Dedifferentiated amniotic fluid mesenchymal stem cell (primary cell): ENCODE measurements around the gene BAIAP2.
"Not testable (repeated sequence)": the region's sequence is repeated elsewhere in the genome, so short reads cannot be mapped to it uniquely, and the experiment has no call there.

Experiments
- DNase-seq: peaks from one replicate; pipeline ENCODE4 v3.0.0-alpha.2; 2016; ENCODE audit errors: extremely low spot score

The BAIAP2 gene

DNA sequence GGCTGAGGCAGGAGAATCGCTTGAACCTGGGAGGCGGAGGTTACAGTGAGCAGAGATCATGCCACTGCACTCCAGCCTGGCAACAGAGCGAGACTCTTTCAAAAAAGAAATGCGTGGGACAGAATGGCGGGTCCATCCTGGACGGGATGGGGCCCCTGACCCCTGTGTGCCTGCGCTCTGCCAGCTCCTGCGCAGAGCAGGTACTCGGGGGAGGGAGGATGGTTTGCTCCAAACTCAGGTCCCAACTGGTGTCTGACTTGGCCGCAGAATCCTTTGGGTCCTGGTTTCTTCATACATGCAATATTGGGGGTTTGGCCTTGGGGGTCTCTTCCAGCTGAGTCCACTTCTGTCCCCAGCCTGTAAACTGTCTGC, 33.0 kb upstream of the BAIAP2 start:
- DNase-seq, result no peak

DNA sequence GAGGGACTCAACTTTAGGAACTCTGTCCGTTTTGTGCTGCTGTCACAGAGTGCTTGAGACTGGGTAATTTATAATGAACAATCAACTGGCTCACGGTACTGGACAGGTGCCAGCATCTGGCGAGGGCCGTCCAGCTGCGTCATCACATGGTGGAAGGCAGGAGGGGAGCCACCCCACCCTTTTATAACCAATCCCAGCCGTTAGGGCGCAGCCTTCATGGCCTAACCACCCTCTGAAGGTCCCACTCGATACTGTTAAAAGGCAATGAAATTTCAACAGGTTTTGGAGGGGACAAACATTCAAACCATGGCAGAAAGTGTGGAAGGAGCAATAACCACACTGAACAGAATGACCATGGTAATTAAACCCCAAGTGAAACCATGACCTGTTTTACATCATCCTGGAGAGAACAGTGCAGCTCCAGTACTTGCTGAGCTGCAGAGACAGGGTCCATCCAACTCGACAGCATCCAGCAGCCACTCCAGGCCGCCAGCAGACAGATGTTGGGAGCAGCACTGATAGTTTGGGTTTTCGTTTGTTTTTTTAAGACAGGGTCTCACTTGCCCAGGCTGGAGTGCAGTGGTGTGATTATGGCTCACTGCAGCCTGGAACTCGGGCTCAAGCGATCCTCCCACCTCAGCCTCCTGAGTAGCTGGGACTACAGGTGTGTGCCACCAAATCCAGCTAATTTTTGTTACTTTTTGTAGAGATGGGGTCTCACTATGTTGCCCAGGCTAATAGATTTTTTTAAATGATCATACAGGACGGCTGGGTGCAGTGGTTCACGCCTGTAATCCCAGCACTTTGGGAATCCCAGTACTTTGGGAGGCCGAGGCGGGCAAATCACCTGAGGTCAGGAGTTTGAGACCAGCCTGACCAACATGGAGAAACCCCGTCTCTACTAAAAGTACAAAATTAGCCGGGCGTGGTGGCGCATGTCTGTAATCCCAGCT, 32.3 kb upstream of the BAIAP2 start:
- DNase-seq, result no peak

DNA sequence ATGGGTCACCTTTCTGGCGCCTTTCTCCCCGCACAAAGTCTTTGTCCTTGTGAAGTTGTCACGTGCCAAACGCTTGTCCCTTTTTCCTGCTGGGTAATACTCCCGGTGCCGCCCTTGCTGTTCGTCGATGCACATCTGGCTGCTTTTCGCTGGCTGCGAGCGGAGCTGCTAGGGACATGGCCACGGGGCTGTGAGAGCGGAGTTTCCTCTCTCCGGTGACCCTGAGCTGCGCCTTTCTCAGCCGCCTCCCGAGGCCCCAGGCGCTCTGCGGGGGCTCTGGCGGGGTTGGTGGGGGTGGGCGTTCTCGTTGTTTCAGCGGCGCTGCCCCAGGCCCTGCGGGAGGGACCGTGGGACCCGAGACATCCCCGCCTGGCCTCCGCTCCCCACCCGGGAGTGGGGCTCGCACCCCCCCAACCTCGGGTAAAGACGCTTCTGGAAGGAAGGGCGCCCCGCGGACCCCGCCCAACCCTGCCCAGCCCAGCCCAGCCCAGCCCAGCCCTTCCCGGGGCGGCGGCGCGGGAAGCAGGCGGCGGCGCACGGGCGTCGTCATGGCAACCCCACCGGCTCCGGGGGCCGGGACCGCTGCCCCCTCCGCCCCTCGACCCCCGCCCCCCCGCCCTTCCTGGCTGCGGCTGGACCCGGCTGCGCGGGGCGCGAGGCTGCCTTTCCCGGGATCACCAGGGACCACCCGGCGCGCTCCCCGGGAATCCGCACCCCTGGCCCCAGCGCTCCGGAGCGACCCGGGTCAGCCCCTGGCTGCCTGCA, 31.1 kb upstream of the BAIAP2 start:
- no peak for DNase-seq

DNA sequence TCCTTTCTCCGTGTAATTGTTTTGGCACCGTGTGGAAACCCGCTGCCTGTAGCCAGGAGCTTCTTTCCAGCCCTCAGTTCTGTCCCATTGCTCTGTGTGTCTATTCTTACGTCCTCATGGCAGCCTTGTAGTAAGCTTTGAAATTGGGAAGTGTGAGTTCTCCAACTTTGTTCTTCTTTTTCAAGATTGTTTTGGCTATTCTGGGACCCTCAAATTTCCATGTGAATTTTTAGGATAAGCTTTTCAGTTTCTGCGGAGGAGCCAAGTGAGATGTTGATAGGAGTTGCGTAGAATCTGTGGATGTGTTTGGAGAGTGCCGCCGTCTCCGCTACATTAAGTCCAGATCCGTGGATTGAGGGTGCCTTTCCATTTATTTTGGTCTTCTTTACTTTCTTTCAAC, 28.1 kb upstream of the BAIAP2 start:
- no peak for DNase-seq

DNA sequence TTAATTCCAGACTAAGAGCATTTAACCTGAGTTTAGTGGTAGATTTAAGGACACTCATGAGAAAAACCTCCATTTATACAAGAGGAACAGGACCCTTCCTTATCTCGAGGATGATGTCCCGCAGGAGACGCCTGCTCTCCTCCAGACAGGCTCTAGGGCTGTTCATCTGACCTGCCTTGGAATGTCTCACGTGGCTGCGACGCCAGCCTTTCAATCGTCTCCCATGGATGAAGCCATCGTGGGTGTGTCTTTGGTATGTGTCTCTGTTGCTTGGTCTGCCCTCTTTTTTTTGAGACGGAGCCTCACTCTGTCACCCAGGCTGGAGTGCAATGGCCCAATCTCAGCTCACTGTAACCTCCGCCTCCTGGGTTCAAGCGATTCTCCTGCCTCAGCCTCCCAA, 26.8 kb upstream of the BAIAP2 start:
- DNase-seq, result no peak

DNA sequence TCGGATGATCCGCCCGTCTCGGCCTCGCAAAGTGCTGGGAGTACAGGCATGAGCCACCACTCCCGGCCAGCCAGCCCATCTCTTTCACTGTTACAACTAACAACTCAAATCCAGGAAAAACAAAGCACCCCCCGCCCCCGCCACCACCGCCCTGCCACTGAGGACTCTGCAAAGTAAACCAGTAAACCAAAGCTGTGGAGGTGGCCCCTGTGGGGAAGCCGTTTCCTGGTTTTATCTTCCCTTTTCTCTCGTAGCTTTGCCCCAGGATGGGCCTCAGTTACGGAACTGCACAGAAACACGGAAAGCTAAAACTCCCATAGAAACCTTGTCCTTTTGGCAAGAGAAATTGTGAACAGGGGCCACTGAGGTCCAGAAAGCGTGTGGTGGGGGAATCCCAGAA, 25.8 kb upstream of the BAIAP2 start:
- no peak for DNase-seq

DNA sequence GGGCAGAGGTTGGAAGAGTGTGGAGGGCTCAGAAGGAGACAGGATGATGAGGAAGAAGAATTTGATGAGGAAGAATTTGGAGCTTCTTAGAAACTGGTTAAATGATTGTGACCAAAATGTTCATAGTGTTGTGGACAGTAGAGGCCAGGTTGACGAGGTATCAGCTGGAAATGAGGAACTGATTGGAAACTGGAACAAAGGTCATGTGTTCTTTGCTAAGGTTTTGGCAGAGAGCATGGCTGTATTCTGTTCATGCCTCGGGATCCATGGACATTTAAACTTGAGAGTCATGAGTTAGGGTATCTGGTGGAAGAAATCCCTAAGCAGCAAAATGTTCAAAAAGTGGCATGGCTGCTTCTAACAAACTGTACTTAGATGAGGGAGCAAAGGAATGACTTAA, 24.0 kb upstream of the BAIAP2 start:
- no peak for DNase-seq

DNA sequence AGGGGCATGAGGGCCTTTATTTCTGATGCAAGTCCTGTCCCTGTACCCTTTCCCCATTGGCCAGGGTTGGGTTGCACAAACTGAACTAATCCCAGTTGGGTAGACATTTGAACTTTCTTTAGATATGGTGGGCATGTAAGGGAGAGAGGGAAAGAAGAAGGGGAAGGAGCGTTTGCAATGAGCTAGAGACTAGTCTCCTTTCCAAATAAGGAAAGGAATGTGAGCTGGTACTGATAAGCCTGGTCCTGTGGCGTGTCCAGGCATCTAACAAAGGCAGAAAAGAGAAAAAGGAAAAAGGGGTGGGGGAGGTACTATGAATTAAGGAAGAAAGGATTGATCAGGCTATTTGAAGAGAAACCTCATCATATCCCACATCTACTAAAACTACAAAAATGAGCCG, 23.0 kb upstream of the BAIAP2 start:
- no peak for DNase-seq

DNA sequence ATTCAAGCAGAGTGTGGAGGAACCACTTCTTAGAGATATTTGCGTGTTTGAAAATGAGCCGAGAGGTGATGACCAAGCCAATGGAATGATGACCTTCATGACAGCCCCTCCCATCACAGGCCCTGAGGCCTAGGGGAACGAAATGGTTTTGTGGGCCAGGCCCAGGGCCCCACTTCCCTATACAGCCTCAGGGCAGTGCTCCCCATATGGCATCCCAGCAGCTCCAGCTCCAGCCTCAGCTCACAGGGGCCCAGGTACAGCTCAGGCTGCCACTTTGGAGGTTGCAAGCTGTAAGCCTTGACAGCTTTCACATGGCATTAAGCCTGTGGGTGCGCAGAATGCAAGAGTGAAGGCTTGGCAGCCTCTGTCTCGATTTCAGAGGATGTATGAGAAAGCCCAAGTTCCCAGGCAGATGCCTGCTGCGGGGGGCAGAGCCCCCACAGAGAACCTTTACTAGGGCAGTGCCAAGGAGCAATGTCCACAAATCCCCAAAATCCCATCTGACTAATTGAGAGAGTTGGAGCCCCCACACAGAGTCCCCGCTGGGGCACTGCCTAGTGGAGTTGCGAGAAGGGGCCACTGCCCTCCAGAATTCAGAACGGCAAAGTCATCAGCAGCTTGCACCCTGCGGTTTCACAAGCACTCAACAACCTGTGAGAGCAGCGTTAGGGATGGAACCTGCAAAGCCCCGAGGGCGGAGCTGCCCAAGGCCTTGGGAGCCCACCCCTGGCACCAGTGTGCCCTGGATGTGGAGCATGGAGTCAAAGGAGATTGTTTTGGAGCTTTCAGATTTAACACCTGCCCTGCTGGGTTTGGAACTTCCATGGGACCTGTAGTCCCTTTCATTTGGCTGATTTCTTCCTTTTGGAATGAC, 22.1 kb upstream of the BAIAP2 start:
- no peak for DNase-seq

DNA sequence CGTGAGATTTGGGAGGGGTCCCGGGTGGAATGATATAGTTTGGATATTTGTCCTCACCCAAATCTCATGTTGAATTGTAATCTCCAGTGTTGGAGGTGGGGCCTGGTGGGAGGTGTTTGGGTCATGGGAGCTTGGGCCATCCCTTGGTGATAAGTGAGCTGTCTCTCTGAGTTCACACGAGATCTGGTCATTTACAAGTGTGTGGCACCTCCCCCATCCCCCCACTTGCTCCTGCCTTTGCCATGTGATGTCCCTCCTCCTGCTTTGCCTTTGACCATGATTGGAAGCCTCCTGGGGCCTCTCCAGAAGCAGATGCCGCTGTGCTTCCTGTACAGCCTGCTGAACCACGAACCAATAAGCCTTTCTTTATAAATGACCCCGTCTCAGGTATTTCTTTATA, 21.3 kb upstream of the BAIAP2 start:
- DNase-seq, result no peak

DNA sequence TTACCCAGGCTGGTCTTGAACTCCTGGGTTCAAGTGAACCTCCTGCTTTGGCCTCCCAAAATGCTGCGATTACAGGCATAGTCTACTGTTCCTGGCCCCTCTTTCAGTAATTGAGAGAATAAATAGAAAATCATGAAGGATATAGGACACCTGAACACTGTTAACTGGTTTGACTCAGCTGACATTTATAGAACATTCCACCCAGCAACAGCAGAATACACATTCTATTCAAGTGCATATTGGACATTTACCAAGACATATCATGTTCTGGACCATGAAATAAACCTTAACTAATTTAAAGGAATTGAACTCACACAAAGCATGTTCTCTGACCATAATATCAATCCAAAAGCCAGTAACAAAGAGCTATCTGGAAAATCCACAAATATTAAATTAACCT, 19.8 kb upstream of the BAIAP2 start:
- no peak for DNase-seq

DNA sequence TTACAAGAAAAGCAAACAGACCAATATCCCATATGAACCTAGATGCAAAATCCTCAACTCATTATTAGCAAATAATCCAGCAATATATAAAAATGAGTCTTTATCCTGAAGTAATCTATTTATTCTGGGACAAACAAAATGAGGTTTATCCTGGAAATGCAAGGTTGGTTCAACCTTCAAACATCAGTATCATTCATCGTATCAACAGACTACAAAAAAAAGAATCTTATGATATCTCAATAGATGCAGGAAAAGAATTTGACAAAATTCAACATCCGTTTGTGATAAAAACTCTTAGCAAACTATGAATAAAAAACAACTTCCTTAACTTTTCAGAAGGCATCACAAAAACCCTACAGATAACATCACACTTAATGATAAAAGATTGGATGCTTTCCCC, 18.4 kb upstream of the BAIAP2 start:
- DNase-seq, result no peak

DNA sequence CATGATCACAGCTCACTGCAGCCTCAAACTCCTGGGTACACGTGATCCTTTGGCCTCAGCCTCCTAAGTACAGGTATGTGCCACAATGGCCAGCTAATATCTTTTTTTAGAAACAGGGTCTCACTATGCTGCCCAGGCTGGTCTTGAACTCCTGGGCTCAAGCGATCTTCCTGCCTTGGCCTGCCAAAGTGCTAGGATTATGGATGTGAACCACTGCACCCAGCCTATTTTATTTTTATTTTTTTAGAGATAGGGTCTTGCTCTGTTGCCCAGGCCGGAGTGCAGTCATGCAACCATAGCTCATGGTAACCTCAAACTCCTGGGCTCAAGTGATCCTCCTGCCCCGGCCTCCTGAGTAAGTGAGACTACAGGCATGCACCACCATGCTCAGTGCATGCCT, 17.6 kb upstream of the BAIAP2 start:
- not testable (repeated sequence) for DNase-seq

DNA sequence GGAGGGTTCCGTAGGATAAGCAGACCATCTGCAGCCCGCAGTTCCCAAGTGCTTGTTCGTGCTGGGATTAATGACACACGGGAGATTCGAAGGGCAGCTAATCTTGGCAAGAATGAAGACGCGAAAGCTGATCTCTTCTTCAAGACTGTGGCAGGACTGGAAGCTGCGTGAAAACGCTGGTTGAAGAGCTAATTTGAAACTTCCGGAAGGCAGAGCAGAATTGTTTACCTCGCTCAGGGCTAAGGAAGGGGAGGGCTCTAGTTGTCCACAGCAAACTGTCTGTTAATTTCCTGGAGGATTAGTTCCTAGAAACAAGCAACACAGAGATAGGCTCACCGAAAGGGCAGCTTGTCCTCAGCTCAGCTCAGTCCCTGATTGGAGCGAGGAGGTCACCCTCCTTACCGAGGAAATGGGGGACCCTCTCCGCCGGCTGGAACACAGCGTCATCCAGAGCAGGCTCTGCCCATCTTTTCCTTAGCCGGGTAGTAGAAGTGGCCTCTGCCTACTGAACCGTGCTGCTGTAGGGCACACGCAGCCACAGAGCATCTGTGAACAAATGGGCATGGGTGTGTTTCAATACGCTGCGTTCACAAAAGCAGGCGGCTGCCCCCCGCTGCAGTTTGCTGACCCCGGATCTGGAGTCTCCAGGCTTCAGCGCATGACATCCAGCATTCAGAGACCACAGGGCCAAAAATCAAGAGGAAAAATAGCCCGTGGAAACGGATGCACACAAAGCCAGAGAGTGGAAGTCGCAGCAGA, 16.7 kb upstream of the BAIAP2 start:
- peak; percentile 24 for DNase-seq

DNA sequence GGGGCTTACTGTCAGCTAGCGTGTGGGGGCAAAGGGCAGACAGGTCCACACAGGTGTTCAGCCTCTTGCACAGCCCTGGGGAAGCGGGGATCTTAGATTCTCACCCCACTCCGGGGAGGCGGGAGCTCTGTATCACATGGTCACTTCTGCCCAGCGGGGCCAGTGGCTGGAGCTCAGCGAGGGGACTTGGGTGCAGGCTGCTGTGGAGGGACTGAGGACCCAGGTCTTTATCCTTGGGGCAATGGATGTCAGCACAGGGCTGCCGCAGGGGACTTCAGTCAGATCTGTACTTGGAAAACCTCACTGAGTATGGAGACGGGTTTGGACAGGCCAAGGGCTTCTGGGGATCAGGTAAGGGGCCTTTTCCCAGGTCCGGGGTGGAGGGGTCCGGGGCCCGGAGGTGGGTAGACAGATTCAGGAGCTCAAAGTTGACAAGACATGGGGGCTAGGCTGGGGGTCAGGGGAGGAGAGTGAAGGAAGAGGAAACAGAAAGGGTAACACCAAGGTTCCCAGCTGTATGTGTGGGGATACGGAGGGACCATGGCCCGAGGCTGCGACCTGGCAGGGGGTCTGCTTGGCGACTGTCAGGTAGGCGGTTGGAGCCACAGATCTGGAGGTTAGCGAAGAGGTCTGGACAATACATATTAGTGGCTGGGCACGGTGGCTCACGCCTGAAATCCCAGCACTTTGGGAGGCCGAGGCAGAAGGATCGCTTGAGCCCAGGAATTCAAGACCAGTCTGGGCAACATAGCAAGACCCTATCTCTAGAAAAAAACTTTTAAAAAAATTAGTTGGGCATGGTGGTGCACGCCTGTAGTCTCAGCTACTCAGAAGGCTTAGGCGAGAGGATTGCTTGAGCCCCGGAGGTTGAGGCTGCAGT, 15.1 kb upstream of the BAIAP2 start:
- DNase-seq, result no peak

DNA sequence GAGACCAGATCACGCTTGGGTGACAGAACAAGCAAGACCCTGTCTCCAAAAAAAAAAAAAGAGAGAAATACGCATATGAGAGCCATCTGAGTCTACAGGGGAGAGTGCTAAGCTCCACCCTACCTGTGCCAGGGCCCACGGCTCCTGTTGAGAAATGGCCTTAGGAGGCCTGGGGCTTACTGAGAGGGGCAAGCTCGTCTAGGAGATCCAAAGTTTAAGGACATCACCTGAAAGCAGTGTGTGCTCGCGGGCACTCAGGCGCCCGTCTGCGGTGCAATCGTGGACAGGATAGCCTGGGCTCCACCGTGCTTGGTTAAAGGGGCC, 14.5 kb upstream of the BAIAP2 start:
- no peak for DNase-seq

DNA sequence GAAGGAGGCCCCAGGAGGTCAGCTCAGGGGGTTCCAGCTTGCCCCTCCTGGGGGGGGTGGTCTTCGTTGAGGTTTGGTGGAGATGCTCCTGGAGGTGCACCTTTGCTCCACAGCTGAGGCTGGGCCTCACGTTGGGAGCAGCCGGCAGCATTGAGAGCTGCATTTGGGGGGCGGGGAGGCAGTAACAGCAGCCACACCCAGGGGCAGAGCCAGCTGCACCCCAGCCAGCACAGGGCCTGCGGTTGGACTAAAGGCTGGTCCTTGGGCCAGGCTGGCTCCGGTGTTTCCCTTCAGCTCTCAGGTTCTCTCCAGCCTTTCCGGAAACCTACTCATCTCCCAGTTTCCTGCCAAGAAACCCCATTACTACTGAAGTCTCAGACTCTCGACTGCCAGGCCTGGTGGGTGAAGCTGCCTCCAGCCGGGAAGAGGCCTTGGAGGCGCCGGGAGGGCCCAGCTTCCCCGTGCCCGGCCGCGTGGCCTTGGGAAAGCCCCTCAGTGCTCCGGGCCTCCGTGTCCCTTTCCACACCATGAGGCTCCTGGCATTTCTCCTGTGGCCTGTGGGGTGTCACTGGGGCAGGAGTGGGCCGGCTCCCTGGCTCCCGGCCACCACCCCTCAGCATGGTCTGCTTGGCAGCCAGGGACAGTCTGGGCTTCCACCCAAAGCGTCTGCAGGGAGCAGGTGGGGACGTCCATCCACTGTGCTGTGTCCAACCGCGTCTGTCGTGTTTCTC, 14.0 kb upstream of the BAIAP2 start:
- no peak for DNase-seq

DNA sequence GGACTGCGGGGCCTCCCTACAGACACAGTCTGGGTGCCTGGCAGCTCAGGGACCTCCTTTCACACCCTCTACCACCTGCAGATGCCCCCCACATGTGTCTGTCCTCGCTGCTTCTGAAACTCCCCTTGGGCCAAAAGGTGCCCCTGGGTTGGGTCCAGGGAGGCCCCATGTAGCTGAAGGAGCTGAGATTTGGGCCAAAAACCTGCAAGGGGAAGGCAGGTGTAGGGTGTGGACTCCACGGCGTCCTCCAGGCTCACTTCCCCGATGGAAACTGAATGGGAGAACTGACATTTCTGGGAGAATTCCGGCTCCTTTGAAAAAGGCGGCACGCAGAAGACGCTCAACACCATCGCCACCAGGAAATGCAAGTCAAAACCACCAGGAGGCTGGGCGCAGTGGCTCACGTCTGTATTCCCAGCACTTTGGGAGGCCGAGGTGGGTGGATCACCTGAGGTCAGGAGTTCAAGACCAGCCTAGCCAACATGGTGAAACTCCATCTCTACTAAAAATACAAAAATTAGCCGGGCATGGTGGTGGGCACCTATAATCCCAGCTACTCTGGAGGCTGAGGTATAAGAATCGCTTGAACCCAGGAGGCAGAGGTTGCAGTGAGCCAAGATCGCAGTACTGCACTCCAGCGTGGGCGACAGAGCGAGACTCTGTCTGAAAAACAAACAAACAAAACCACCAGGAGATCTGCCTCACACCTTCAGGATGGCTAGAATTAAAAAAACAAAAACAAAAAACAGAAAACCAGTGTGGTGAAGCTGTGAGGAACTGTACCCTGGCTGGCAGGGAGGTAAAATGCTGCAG, 13.2 kb upstream of the BAIAP2 start:
- DNase-seq, result no peak

DNA sequence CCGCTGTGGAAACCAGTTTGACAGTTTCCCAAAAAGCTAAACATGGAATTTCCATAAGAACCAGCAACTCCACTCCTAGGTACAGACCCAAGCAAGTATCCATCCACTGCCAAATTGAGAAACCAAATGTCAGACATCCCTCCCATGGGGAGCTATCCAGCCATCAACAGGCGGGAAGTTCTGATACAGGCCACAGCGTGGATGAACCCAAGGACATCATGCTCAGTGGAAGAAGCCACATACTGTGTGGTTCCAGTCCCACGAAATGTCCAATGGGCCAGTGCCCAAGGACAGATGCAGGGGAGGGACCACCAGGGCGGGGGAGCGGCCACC, 12.6 kb upstream of the BAIAP2 start:
- no peak for DNase-seq
